HG03060 (cell line): ENCODE measurements around the gene LY6G6C.

Source experiments
- ATAC-seq: cut with Tn5 transposase; IDR thresholded peaks from one replicate; pipeline ENCODE4 v1.9.1; 2021; ENCODE audit warnings: low read depth, moderate number of reproducible peaks; ENCODE audit not compliant: unreplicated experiment

The LY6G6C gene

DNA sequence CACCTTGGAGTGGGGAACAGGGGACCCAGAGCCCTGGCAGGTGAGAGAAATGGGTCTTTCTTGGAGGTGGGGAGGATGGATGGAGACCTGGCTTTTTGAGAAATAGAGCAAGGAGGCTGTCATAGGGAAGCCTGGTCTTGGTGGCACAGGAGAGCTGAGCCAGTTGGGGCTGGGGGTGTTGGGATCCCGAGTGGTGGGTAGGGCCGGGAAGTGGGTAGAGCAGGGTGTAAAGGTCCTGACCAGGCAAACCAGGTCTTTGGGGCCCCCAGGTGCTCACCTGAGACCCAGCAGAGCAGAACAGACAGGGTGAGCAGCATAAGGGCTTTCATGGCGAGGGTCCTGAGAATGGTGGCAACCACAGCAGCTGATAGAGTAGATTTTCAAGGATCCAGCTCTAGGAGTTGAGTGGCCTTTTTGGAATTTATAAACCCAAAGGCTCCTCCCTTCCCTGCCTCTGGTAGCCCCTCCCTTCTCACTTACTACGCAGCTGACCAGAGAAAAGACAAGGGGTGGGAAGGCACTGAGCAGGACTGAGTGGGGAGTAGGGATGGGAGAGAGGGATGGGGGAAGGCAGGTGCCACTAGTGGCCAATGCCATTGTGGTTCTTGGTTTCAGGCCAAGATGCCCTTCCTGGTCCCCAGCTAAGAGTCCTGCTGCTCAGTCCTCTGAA is at the start of gene LY6G6C:
LY6G6C (minus strand) TSS at position 396 of the 670 bp plus-strand sequence; CDS start at position 329, 67 bp downstream.
- no peak for ATAC-seq

DNA sequence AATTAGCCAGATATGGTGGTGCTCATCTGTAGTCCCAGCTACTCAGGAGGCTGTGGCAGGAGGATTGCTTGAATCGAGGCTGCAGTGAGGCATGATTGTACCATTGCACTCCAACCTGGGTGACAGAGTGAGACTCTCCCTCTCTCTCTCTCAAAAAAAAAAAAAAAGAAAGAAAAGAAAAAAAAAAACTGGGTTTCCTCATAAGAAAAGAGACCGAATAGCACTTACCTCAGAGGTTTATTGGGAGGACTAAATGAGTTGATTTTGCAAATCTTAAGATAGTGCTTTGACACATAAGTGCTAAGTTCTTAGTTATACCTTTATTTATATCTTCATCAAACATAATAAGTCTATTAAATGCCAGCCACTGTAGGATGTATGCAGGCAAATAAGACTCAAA is 49.3 kb upstream of the LY6G6C start:
- no peak for ATAC-seq

DNA sequence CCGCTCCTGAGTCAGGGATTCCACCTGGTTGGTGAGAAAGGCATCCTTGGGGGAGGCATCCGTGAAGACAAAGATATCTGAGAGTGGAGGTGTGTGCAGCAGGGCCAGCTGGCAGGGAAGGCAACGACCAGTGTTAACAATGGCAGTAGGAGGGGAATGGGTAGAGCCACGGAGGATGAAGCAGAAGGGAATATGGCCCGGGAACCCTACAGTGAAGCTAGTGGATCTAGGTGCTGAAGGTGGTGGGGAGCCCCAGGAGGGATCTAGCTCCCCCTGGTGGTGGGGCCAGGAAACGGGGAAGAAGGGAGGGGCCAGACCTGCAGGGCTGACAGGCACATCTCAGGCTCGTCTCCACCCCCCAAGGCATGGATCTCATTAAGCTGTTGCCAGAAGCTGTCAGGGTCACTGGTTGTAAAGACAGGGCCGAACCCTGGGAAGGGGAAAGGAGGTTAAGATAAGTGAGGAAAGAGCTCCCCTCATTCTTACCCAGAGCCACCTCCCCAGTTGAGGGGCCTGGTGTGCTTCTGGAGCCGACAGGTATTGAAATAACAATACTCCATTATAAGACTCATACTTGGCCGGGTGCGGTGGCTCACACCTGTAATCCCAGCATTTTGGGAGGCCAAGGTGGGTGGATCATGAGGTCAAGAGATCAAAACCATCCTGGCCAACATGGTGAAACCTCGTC is 48.3 kb upstream of the LY6G6C start:
- no peak for ATAC-seq

- ATAC-seq = no peak
Observed at GRCh38 chr6:31768363-31769257, 47.1 kb upstream of the LY6G6C start.

DNA sequence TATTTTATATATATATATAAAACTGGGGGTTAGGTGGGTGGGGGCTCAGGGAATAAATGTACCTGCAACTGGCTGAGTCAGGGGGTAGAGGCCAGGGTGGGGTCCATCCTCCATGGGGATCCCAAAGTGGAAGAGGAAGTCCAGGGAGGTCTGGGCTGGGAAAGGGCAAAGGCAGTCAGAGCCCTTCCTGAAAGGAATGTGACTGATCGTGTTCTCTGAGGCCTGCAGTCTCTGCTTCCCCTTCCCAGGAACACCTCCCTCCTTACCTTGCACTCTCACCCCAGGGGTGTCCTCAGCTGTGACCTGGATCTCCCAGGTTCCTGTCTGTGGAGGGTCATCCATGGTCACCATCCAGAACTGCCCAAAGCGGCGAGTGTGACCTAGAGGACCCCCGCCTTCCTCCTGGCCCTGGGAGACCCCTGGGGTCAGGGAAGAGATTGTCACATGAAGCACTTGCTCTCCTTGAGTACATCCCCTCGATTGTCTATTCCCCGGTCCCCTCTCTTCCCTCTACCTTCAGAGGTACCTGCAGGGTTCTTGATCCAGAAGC is 45.6 kb upstream of the LY6G6C start:
- ATAC-seq = no peak

- no peak for ATAC-seq
Observed at GRCh38 chr6:31765910-31766794, 44.6 kb upstream of the LY6G6C start.

GRCh38 chr6:31765559-31765909 is 44.0 kb upstream of the LY6G6C start:
- no peak for ATAC-seq

GRCh38 chr6:31764198-31764597 is 42.7 kb upstream of the LY6G6C start:
- no peak for ATAC-seq

- ATAC-seq = no peak
Observed at GRCh38 chr6:31763619-31763940, 42.0 kb upstream of the LY6G6C start.

DNA sequence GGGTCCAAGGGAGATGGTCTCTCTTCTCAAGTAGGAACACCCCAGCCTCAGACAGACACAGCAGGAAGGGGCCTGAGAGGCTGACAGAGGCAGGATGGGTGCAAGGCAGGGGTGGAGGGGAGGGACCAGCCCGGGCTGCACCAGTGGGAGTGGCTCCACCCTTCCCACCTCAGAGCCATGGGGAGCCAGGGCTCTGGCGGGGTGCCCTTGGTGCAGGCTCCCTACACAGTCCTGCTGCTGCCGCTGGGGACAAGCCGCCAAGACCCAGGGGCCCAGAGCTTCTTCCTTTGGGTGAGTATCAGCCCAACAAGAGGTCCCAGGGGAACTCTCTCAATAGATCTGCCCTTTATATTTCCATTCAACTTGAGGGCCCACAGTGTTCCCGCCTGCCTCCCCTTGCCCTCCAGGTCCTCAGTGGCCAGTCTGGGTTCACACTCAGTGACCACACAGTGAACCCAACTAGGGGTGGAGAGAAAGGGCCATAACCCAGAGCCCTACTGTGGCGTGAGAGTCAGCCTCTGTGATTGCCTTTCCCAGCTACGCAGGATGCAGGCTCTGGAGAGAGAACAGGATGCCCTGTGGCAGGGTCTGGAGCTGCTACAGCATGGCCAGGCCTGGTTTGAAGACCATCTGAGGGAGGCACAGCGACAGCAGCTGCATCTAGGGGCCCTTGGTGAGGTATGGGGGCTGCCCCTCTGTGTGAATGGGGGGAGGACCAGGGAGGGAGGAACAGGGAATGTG is 41.5 kb upstream of the LY6G6C start:
- ATAC-seq = no peak

DNA sequence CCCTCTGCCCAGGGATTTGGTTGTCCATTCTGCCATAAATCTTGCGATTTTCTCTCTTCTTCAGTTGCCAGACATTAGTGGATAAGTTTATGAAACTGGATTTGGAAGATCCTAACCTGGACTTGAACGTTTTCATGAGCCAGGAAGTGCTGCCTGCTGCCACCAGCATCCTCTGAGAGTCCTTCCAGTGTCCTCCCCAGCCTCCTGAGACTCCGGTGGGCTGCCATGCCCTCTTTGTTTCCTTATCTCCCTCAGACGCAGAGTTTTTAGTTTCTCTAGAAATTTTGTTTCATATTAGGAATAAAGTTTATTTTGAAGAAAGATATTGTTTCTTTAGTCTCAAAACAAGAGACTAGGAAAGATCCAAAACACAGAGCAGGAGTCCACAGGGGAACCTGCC is 40.8 kb upstream of the LY6G6C start, which contains the start of gene SAPCD1:
SAPCD1 (plus strand) TSS at position 301 of the 400 bp plus-strand sequence. CDS start 399 bp downstream, outside the sequence.
- ATAC-seq = no peak

DNA sequence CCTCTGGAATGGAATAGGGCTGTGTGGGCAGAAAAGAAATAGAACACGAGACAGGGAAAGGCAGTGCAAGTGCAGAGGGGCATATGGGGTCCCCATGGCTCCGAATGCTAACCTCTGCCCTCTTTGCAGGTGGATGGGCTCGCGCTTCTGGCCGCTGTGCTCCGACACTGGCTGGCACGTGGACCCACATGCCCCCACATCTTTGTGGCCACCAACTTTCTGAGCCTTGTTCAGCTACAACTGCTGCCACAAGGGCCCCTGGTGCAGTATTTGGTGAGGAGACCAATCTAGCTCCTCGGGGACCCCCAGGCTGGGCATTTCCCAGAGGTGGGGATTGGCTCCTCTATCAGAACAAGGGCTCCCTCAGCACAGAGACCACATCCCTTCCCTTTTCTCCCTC is 39.8 kb upstream of the LY6G6C start:
- no peak for ATAC-seq

DNA sequence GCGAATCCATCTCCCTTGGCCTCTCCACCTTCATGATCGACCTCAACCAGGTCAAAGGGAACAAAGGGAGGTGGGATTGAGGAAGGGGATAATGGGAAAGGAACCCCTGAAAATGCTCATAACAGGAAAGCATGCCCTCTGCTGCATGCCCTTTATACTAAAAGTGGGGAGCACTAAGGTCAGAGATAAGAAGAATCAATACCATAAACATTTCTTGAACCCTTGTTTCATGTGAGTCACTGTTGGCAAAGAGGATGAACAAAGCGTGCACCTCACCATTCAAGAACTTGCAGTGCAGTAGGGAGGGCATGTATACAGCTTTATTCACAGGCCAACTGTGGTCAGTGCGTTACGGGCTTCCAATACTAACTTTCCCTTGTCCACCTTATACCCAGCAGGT is 39.2 kb upstream of the LY6G6C start:
- ATAC-seq = no peak

GRCh38 chr6:31758281-31758680 is 36.7 kb upstream of the LY6G6C start:
- no peak for ATAC-seq

- no peak for ATAC-seq
Observed at GRCh38 chr6:31752739-31753319, 31.3 kb upstream of the LY6G6C start.

- no peak for ATAC-seq
Observed at GRCh38 chr6:31750411-31751022, 29.0 kb upstream of the LY6G6C start.

- no peak for ATAC-seq
Observed at GRCh38 chr6:31749301-31750036, 27.9 kb upstream of the LY6G6C start.

- no peak for ATAC-seq
Observed at GRCh38 chr6:31744422-31744821, 22.9 kb upstream of the LY6G6C start.
